ENCODE measurements around the gene LEMD3.

- TF ChIP-seq CTCF (IDR thresholded peaks at IDR 0.05) (no peak), POLR2AphosphoS5 (IDR thresholded peaks at IDR 0.05; ENCODE audit: low read depth, low read length) (no peak), REST (IDR thresholded peaks at IDR 0.05; ENCODE audit: insufficient read depth in 1 of 2, low read depth in 2 of 2, low read length in 1 of 2) (no peak)
Measured at GRCh38 chr12:65203376-65203775, 34.0 kb downstream of the LEMD3 start.
